Measurements from ENCODE around the gene TAF1C. TPM values are rescaled to one million over a fixed set of nuclear protein-coding genes. Genes with fewer than 3 reads are reported as not detected.

Gene TAF1C
- total RNA-seq, 1 donor from 2014 or later, result 94.7 TPM

DNA sequence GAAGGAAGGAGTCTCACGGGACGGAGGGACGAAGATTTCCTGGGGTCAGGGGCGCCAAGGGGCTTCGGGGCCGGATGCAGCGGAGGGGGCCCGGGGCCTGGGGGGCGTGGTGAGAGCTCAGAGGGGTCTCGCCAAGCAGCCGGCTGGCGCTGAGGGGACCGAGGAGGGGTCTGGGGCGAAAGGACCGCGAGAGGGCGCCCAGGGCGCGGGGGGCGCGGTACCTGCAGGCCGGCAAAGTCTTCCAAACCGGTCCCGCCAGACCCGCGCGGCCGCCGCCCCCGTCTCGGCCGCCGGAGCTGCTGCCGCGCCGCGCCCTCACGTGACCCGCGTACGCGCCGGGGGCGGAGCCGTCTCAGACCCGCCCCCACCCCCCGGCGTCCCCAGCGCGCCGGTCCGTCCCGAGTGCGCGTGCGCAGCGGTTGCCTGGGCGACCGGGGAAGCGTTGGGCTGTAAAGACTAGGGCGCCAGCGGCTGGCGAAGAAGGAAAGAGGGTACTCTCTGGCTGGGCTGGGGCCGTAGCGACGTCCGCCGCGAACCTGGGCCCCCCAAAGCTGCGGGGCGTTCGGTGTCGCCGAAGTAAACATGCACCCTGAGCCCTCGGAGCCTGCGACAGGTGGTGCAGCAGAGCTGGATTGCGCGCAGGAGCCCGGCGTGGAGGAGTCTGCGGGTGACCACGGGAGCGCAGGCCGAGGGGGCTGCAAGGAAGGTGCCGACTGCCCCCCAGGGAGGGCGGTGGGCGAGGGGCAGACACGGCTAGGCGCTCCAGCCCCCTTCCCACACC is 41.8 kb downstream of the TAF1C start, which contains the start of the genes DNAAF1 and HSDL1:
Gene DNAAF1 (plus strand): TSS at position 450 of the 781 bp plus-strand sequence. CDS start 133 bp downstream, at position 583.
Gene HSDL1 (minus strand): TSS at position 319 of the 781 bp plus-strand sequence. CDS start 13,856 bp downstream, outside the sequence.
- peak within 1 kb of the TSS; percentile 98 for H3K27ac Mint-ChIP-seq
- no peaks in the 10 kb centered on the region for H3K9me3 Mint-ChIP-seq (ENCODE audit: low read depth)
- TF ChIP-seq, protein P1, sequence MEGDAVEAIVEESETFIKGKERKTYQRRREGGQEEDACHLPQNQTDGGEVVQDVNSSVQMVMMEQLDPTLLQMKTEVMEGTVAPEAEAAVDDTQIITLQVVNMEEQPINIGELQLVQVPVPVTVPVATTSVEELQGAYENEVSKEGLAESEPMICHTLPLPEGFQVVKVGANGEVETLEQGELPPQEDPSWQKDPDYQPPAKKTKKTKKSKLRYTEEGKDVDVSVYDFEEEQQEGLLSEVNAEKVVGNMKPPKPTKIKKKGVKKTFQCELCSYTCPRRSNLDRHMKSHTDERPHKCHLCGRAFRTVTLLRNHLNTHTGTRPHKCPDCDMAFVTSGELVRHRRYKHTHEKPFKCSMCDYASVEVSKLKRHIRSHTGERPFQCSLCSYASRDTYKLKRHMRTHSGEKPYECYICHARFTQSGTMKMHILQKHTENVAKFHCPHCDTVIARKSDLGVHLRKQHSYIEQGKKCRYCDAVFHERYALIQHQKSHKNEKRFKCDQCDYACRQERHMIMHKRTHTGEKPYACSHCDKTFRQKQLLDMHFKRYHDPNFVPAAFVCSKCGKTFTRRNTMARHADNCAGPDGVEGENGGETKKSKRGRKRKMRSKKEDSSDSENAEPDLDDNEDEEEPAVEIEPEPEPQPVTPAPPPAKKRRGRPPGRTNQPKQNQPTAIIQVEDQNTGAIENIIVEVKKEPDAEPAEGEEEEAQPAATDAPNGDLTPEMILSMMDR (IDR thresholded peaks at IDR 0.05; ENCODE audit: unreplicated experiment), result peak; percentile 42
- H3K4me1 Mint-ChIP-seq (ENCODE audit: low read depth), result peaks cover 2% of the 10 kb centered on the region
- H3K4me3 Mint-ChIP-seq (ENCODE audit: low read depth), result peak within 1 kb of the TSS; percentile 98
- H3K36me3 Mint-ChIP-seq (ENCODE audit: insufficient read depth), result peaks cover 5% of the 10 kb centered on the region
- peaks cover 13% of the 10 kb centered on the region for H3K27me3 Mint-ChIP-seq
- DNase-seq (ENCODE audit: low spot score, unreplicated experiment), result peak; percentile 97

GRCh38 chr16:84144209-84144858 is 42.5 kb downstream of the TAF1C start:
- H3K4me3 Mint-ChIP-seq (ENCODE audit: low read depth), result peak overlapping the region; percentile 98
- DNase-seq (ENCODE audit: low spot score, unreplicated experiment), result peak; percentile 19
- H3K4me1 Mint-ChIP-seq (ENCODE audit: low read depth), result peaks cover 5% of the 10 kb centered on the region
- TF ChIP-seq, protein P1 (IDR thresholded peaks at IDR 0.05; ENCODE audit: unreplicated experiment), result peak; percentile 20
- peaks cover 11% of the 10 kb centered on the region for H3K27me3 Mint-ChIP-seq
- no peaks in the 10 kb centered on the region for H3K9me3 Mint-ChIP-seq (ENCODE audit: low read depth)
- peak overlapping the region; percentile 98 for H3K27ac Mint-ChIP-seq
- peaks cover 5% of the 10 kb centered on the region for H3K36me3 Mint-ChIP-seq (ENCODE audit: insufficient read depth)

DNA sequence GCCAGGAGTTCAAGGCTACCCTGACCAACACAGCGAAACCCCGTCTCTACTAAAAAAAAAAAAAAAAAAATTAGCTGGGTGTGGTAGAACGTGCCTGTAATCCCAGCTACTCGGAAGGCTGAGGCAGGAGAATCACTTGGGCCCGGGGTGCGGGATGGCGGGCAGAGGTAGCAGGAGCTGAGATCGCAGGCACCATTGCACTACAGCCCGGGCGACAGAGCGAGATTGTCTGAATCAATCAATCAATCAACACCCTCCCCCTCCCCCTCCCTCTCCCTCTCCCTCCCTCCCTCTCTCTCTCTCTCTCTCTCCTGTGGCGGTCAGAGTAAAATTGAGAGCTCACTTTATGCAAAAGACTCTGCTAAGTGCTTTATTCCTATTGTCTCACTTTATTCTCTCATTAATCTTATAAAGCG is 43.1 kb downstream of the TAF1C start:
- peaks cover 10% of the 10 kb centered on the region for H3K27me3 Mint-ChIP-seq
- DNase-seq (ENCODE audit: low spot score, unreplicated experiment), result no peak
- H3K9me3 Mint-ChIP-seq (ENCODE audit: low read depth), result no peaks in the 10 kb centered on the region

DNA sequence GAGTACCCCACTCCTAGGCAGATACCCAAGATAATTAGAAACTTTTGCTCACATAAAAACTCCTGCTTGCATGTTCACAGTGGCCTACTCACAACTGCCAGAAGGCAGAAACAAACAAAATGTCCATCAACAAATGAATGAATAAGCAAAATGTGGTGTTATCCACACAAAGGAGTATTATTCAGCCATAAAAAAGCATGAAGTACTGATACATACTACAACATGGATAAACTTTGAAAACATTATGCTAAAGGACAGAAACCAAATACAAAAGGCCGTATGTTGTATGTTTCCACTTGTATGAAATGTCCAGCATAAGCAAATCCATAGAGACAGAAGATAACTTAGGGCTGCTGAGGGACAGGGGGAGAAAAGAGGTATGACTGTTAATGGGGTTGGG is 43.8 kb downstream of the TAF1C start:
- Mint-ChIP-seq H3K9me3 (ENCODE audit: low read depth) (no peaks in the 10 kb centered on the region), H3K27me3 (peaks cover 9% of the 10 kb centered on the region), H3K4me1 (ENCODE audit: low read depth) (peaks cover 15% of the 10 kb centered on the region), H3K27ac (no peak overlapping the region), H3K4me3 (ENCODE audit: low read depth) (peak overlapping the region; percentile 98), H3K36me3 (ENCODE audit: insufficient read depth) (peaks cover 5% of the 10 kb centered on the region)
- TF ChIP-seq, protein P1 (IDR thresholded peaks at IDR 0.05; ENCODE audit: unreplicated experiment), result no peak
- no peak for DNase-seq (ENCODE audit: low spot score, unreplicated experiment)

More for the DNA sequence above, 43.1 kb downstream of the TAF1C start:
- Mint-ChIP-seq H3K4me3 (ENCODE audit: low read depth) (peak overlapping the region; percentile 98), H3K36me3 (ENCODE audit: insufficient read depth) (peaks cover 5% of the 10 kb centered on the region), H3K4me1 (ENCODE audit: low read depth) (peaks cover 10% of the 10 kb centered on the region), H3K27ac (peak overlapping the region; percentile 98)
- TF ChIP-seq, protein P1 (IDR thresholded peaks at IDR 0.05; ENCODE audit: unreplicated experiment), result no peak

- no peak overlapping the region for H3K4me3 Mint-ChIP-seq (ENCODE audit: low read depth)
- H3K4me1 Mint-ChIP-seq (ENCODE audit: low read depth), result peaks cover 26% of the 10 kb centered on the region
- DNase-seq (ENCODE audit: low spot score, unreplicated experiment), result no peak
- H3K36me3 Mint-ChIP-seq (ENCODE audit: insufficient read depth), result peaks cover 6% of the 10 kb centered on the region
- H3K27ac Mint-ChIP-seq, result no peak overlapping the region
- H3K9me3 Mint-ChIP-seq (ENCODE audit: low read depth), result no peaks in the 10 kb centered on the region
- H3K27me3 Mint-ChIP-seq, result peaks cover 2% of the 10 kb centered on the region
- TF ChIP-seq, protein P1 (IDR thresholded peaks at IDR 0.05; ENCODE audit: unreplicated experiment), result no peak
Observed at GRCh38 chr16:84141143-84141670, 45.6 kb downstream of the TAF1C start.

Data from progenitor cell of endocrine pancreas (in vitro differentiated cells).